ENCODE results near the gene CRISP3.

GRCh38 chr6:49713346-49713745, 30.8 kb downstream of the CRISP3 start, which contains the start of gene CRISP2:
- TF ChIP-seq CTCF (IDR thresholded peaks at IDR 0.05) (no peak), EZH2 (IDR thresholded peaks at IDR 0.05; ENCODE audit: borderline replicate concordance, insufficient read depth, low read depth, low read length, poor library complexity, severe bottlenecking) (no peak)

All from B cell (primary cell).